Prostate gland (tissue), 2 donors: ENCODE measurements around the gene PCK2. TPM values are rescaled to one million over a fixed set of nuclear protein-coding genes. Genes with fewer than 3 reads are reported as not detected.

Source experiments
- DNase-seq: peaks from one replicate; pipeline ENCODE4 v3.0.0-alpha.2; 2019; ENCODE audit warnings: low spot score
- H3K27ac ChIP-seq, 2 donors: fragments of 200-600 bp; sonication (generic); 2 replicates each; pipeline ENCODE4 v1.5.1; 2017 to 2019
- H3K27me3 ChIP-seq: fragments of 200-600 bp; sonication (generic); replicated peaks from 2 replicates; pipeline ENCODE4 v1.5.1; 2019; ENCODE audit not compliant: insufficient read depth
- H3K36me3 ChIP-seq, 2 donors: fragments of 200-600 bp; sonication (generic); 1 replicate in 1 of 2; 2 replicates in 1 of 2; pipeline versions ENCODE4 v1.5.1 to v1.8.1; 2017 to 2019
- H3K4me1 ChIP-seq: fragments of 200-600 bp; sonication (generic); replicated peaks from 2 replicates; pipeline ENCODE4 v1.5.1; 2019
- H3K4me3 ChIP-seq, 2 donors: fragments of 200-600 bp; sonication (generic); 2 replicates each; pipeline ENCODE4 v1.5.1; 2017 to 2019
- H3K9me3 ChIP-seq: fragments of 200-600 bp; sonication (generic); 2 replicates; pipeline ENCODE4 v1.5.1; 2017
- POLR2A ChIP-seq: fragments of 450-650 bp; IDR thresholded peaks from one replicate; pipeline ENCODE4 v1.6.1; 2016; ENCODE audit warnings: antibody characterized with exemption, mild to moderate bottlenecking
- POLR2AphosphoS5 ChIP-seq: sonication (generic); formaldehyde crosslinking; IDR thresholded peaks from one replicate; pipeline ENCODE4 v1.6.1; 2017; ENCODE audit warnings: antibody characterized with exemption
- WGBS: methylation state at CpG from one replicate; pipeline ENCODE4 v1.1.5; 2018; 5-methylcytosine and 5-hydroxymethylcytosine counted together
- intact Hi-C: fragments of 100-400 bp; cut with DNase I; formaldehyde crosslinking; loops from one replicate; pipeline ENCODE4 v1.14.2; 2022
- total RNA-seq, 2 donors: library from RNA; depleted of rRNA; stranded (reverse); fragments of >200 nt; gene quantifications; one replicate each; pipeline ENCODE4 v1.1.0, GENCODE V29; 2016
- TF ChIP-seq, protein P1 (sequence below), 4 experiments: fragments of 200-600 bp in 2 of 4; fragments of 450-650 bp in 2 of 4; sonication (generic) in 2 of 4; IDR thresholded peaks; 1 replicate in 3 of 4; 2 replicates in 1 of 4; pipeline ENCODE4 v1.5.1; 2016 to 2019; ENCODE audit warnings: antibody characterized with exemption in 4 of 4, mild to moderate bottlenecking in 2 of 4, moderate library complexity in 2 of 4

PCK2 gene
- total RNA-seq, 2 donors from 2014 or later: 15.4 to 21.8 TPM

DNA sequence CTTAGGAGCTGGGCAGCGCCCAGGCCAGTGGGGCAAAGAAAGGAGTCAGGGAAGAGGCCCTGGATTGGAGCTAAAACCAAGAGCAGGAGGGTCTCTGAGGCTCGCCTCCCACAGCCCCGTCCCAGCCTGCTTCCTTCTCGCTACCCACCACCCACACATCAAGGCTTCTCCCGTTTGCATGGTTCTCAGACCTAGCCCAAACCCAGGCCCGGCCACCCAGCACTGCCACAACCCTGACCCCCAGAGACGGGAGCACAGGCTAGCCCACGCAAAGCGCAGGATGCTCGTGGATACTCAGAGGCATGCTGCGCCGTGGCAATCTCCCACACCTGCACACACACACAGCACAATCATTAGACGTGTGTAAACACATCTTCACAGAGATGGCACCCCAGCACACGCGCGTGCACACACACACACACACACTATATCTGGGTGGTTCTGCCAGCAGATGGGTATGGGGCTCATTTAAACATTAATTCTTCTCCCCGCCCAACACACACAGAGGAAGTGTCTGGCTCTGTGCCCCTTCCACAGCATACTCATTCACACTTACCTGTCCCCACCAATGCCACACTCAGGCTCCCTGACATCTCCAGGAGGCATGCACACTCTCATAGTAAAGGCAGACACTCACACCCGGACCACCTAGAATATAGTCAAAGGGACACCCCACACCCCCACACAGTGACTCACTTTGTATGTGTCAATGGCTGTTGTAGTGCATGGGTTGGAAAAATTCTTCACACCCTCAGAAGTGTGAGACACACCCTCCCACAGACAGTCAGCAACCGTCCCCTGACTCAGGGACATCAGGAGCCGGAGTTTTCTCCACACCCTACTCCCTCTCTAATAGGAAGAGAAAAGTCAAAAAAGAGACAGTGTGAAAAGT is 41.2 kb upstream of the PCK2 start:
- DNase-seq: no peak
- H3K4me3 ChIP-seq: peak overlapping the region; percentile 43 to 51
- intact Hi-C loops: no loop called here
- no peaks in the 10 kb centered on the region for H3K9me3 ChIP-seq
- H3K27ac ChIP-seq: no peak overlapping the region
- no peaks in the 10 kb centered on the region for H3K36me3 ChIP-seq
- H3K27me3 ChIP-seq: no peaks in the 10 kb centered on the region
- WGBS: 52% methylated on average over 20 of the region's 20 CpGs
- H3K4me1 ChIP-seq: no peaks in the 10 kb centered on the region
- TF ChIP-seq, protein P1, sequence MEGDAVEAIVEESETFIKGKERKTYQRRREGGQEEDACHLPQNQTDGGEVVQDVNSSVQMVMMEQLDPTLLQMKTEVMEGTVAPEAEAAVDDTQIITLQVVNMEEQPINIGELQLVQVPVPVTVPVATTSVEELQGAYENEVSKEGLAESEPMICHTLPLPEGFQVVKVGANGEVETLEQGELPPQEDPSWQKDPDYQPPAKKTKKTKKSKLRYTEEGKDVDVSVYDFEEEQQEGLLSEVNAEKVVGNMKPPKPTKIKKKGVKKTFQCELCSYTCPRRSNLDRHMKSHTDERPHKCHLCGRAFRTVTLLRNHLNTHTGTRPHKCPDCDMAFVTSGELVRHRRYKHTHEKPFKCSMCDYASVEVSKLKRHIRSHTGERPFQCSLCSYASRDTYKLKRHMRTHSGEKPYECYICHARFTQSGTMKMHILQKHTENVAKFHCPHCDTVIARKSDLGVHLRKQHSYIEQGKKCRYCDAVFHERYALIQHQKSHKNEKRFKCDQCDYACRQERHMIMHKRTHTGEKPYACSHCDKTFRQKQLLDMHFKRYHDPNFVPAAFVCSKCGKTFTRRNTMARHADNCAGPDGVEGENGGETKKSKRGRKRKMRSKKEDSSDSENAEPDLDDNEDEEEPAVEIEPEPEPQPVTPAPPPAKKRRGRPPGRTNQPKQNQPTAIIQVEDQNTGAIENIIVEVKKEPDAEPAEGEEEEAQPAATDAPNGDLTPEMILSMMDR (IDR thresholded peaks at IDR 0.05): no peak
- no peak for TF ChIP-seq POLR2AphosphoS5
- TF ChIP-seq POLR2A: no peak

DNA sequence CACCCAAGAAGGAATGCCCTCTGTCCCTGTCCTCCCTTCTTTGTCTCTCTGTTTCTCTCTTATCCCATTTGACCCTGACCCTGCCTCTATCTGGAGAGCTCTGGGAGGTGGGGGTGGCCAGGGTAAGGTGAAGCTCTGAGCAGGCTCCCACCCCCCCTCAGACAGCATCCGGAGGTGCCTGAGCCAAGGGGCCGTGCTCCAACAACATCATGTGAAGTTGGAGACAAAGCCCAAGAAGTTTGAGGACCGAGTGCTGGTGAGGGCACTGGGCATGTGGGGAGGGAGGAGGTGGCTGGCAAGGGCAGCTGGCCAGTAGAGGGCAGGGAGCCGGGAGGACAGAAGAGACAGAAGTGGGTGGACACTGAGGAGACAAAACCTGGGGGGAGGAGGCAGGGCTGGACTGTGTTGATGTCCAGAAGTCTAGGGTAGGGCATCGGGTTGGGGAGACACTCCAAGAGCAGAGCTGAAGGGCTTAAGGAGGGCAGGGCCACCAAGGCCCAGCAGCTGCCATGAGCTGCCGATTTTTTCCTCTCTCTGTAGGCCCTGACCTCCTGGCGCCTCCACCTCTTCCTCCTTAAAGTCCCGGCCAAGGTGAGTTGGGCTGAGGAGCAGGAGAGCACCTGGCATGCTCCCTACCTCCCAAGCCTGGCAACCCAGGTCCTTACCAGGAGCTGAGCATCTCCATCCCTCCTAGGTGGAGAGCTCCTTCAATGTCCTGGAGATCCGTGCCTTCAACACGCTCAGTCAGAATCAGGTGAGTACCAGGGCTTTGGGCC is 40.4 kb upstream of the PCK2 start:
- 78% methylated on average over 10 of the region's 10 CpGs for WGBS
- intact Hi-C loops: no loop called here

DNA sequence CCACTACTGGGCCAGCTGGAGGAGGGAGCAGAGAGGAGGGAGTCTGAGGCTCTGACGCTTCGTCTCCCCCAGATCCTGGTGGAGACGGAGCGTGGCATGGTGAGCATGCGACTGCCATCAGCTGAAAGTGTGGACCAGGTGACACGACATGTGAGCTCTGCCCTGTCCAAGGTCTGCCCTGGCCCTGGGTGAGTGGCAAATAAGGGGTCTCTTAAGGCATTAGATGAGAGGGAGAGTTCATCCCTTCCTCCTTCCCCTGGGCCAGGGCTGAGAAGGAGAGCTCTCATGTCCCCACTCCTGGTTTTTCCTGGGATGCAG is 39.8 kb upstream of the PCK2 start:
- TF ChIP-seq, protein P1 (IDR thresholded peaks at IDR 0.05): no peak
- TF ChIP-seq POLR2A: no peak
- TF ChIP-seq POLR2AphosphoS5: no peak
- DNase-seq: no peak
- Histone ChIP-seq H3K9me3 (no peaks in the 10 kb centered on the region), H3K27me3 (no peaks in the 10 kb centered on the region), H3K36me3 (no peaks in the 10 kb centered on the region), H3K4me1 (no peaks in the 10 kb centered on the region), H3K27ac (no peak overlapping the region), H3K4me3 (no peak overlapping the region)
- intact Hi-C loops: no loop called here
- WGBS: 94% methylated on average over 6 of the region's 6 CpGs

More for the DNA sequence above, 40.4 kb upstream of the PCK2 start:
- no peak for DNase-seq
- no peak for TF ChIP-seq POLR2A
- no peak for TF ChIP-seq POLR2AphosphoS5
- TF ChIP-seq, protein P1 (IDR thresholded peaks at IDR 0.05): no peak
- H3K9me3 ChIP-seq: no peaks in the 10 kb centered on the region
- H3K4me3 ChIP-seq: no peak overlapping the region
- no peaks in the 10 kb centered on the region for H3K27me3 ChIP-seq
- H3K36me3 ChIP-seq: no peaks in the 10 kb centered on the region
- H3K4me1 ChIP-seq: no peaks in the 10 kb centered on the region
- H3K27ac ChIP-seq: no peak overlapping the region

DNA sequence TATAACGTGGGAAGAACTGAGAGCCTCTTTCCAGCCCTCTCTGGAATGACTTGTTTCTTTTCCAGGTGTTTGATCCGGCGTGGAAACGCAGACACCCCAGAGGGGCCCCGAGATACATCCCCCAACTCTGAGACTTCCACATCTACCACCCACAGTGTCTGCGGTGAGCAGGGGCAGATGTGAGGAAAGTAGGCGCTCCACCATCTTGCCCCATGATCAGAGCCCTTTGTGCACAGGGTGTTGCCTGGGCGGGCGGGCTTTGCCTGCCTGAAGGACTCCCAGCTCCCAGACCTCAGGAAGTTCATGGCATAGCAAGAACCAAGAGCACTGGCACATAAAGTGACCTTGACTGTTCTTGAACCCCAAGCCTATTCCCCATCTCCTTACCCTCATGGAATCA is 39.5 kb upstream of the PCK2 start:
- TF ChIP-seq POLR2A (no peak), POLR2AphosphoS5 (no peak)
- TF ChIP-seq, protein P1 (IDR thresholded peaks at IDR 0.05): no peak
- no peak overlapping the region for H3K4me3 ChIP-seq
- WGBS: 94% methylated on average over 9 of the region's 9 CpGs
- H3K27ac ChIP-seq: no peak overlapping the region
- H3K9me3 ChIP-seq: no peaks in the 10 kb centered on the region
- DNase-seq: no peak
- H3K27me3 ChIP-seq: no peaks in the 10 kb centered on the region
- intact Hi-C loops: loop anchor here (5.0 kb wide), 1 partner anchor 53 kb away; no protein-coding TSS in a partner anchor
- H3K4me1 ChIP-seq: no peaks in the 10 kb centered on the region
- no peaks in the 10 kb centered on the region for H3K36me3 ChIP-seq
